SK-N-SH (cell line): Measurements from ENCODE around the gene HLTF. TPM values are rescaled to one million over a fixed set of nuclear protein-coding genes. Genes with fewer than 3 reads are reported as not detected.

Experiments
- CTCF ChIA-PET: fragments of 300-600, 350-600 bp; formaldehyde crosslinking; extraction: SDS; loops from one replicate; lab custom pipeline; 2021; lab: Yijun Ruan, JAX
- POLR2A ChIA-PET: fragments of 350-600 bp; sonication (Branson Sonifier 250); formaldehyde crosslinking; extraction: SDS; loops from one replicate; lab custom pipeline; 2020; ENCODE audit warnings: antibody characterized with exemption, inconsistent platforms; lab: Yijun Ruan, JAX
- DNase-seq: peaks from one replicate; pipeline ENCODE4 v3.0.0; 2012
- H2AFZ ChIP-seq: fragments of 200-600 bp; sonication (generic); 2 replicates; pipeline ENCODE4 v1.8.1; 2016; ENCODE audit warnings: antibody characterized with exemption, mild to moderate bottlenecking, low read depth
- H3F3A ChIP-seq: fragments of 200-600 bp; sonication (generic); replicated peaks from 2 replicates; pipeline ENCODE3; 2016; ENCODE audit warnings: antibody characterized with exemption, mild to moderate bottlenecking; ENCODE audit not compliant: insufficient read depth
- H3K27ac ChIP-seq, 2 experiments: fragments of 200-500 bp in 1 of 2; fragments of 200-600 bp in 1 of 2; sonication (Bioruptor generic) in 1 of 2; sonication (generic), shearing (Covaris generic) in 1 of 2; 2 replicates each; pipeline versions ENCODE4 v1.5.1 to v1.6.1; 2014 to 2016; ENCODE audit warnings: low read depth in 2 of 2, inconsistent platforms in 1 of 2, low read length in 1 of 2, mild to moderate bottlenecking in 1 of 2, mixed read lengths in 1 of 2
- H3K27me3 ChIP-seq: fragments of 200-600 bp; sonication (generic), shearing (Covaris generic); 2 replicates; pipeline ENCODE4 v1.6.1; 2016; ENCODE audit warnings: mixed run types; ENCODE audit not compliant: insufficient read depth
- H3K36me3 ChIP-seq, 2 experiments: fragments of 200-500 bp in 1 of 2; fragments of 200-600 bp in 1 of 2; sonication (Bioruptor generic) in 1 of 2; sonication (generic) in 1 of 2; replicated peaks in 1 of 2; 2 replicates each; pipeline versions ENCODE3 to v1.5.1; 2014 to 2016; ENCODE audit warnings: low read length in 1 of 2, mild to moderate bottlenecking in 1 of 2; ENCODE audit not compliant: insufficient read depth in 2 of 2, control insufficient read depth in 1 of 2
- H3K4me1 ChIP-seq, 2 experiments: fragments of 200-500 bp in 1 of 2; fragments of 200-600 bp in 1 of 2; sonication (Bioruptor generic) in 1 of 2; sonication (generic), shearing (Covaris generic) in 1 of 2; 2 replicates each; pipeline versions ENCODE4 v1.5.1 to v1.6.1; 2014 to 2016; ENCODE audit warnings: low read depth in 1 of 2, low read length in 1 of 2, mixed run types in 1 of 2; ENCODE audit not compliant: insufficient read depth in 2 of 2, control insufficient read depth in 1 of 2
- H3K4me2 ChIP-seq: fragments of 200-600 bp; sonication (generic), shearing (Covaris generic); 2 replicates; pipeline ENCODE4 v1.6.1; 2017; ENCODE audit warnings: mixed run types
- H3K4me3 ChIP-seq, 2 experiments: fragments of 200-500 bp in 1 of 2; fragments of 200-600 bp in 1 of 2; sonication (Bioruptor generic) in 1 of 2; sonication (generic), shearing (Covaris generic) in 1 of 2; 2 replicates each; pipeline versions ENCODE4 v1.5.1 to v1.8.1; 2014 to 2016; ENCODE audit warnings: low read depth in 2 of 2, inconsistent platforms in 1 of 2, low read length in 1 of 2, mild to moderate bottlenecking in 1 of 2, mixed read lengths in 1 of 2, moderate library complexity in 1 of 2
- H3K79me2 ChIP-seq: fragments of 200-600 bp; sonication (generic); 2 replicates; pipeline ENCODE4 v1.8.1; 2017; ENCODE audit warnings: mild to moderate bottlenecking; ENCODE audit not compliant: insufficient read depth
- H3K9ac ChIP-seq: fragments of 200-600 bp; sonication (generic); 2 replicates; pipeline ENCODE4 v1.6.1; 2017; ENCODE audit warnings: mixed run types
- H3K9me2 ChIP-seq: fragments of 200-600 bp; sonication (generic); 2 replicates; pipeline ENCODE4 v1.6.1; 2017; ENCODE audit warnings: mixed run types
- H3K9me3 ChIP-seq: fragments of 200-600 bp; sonication (generic); 2 replicates; pipeline ENCODE4 v1.6.1; 2017; ENCODE audit warnings: mixed run types, mild to moderate bottlenecking, moderate library complexity
- H4K20me1 ChIP-seq: fragments of 200-600 bp; sonication (generic); 2 replicates; pipeline ENCODE4 v1.6.1; 2017; ENCODE audit warnings: mild to moderate bottlenecking, mixed run types; ENCODE audit not compliant: insufficient read depth
- CHD2 ChIP-seq: fragments of 150-350 bp; IDR thresholded peaks from 2 replicates; pipeline ENCODE4 v1.6.1; 2018; ENCODE audit warnings: low read length; ENCODE audit not compliant: partially characterized antibody
- ELF1 ChIP-seq: IDR thresholded peaks from 2 replicates; pipeline ENCODE4 v1.4.0; 2012
- FOXJ3 ChIP-seq: sonication (generic); formaldehyde crosslinking; IDR thresholded peaks from 2 replicates; pipeline ENCODE4 v1.5.1; 2020; ENCODE audit warnings: mild to moderate bottlenecking, missing genetic modification reagents
- FOXM1 ChIP-seq: IDR thresholded peaks from 2 replicates; pipeline ENCODE4 v1.4.0; 2012; ENCODE audit warnings: low read depth, mild to moderate bottlenecking
- JUND ChIP-seq: IDR thresholded peaks from 2 replicates; pipeline ENCODE4 v1.4.0; 2012
- MEF2A ChIP-seq: IDR thresholded peaks from 2 replicates; pipeline ENCODE4 v1.4.0; 2012; ENCODE audit warnings: low read depth, borderline replicate concordance
- MXI1 ChIP-seq: IDR thresholded peaks from 2 replicates; pipeline ENCODE4 v1.6.1; 2012; ENCODE audit warnings: mild to moderate bottlenecking, low read depth, low read length, improper control_type of control experiment
- NRF1 ChIP-seq: IDR thresholded peaks from 2 replicates; pipeline ENCODE4 v1.6.1; 2012; ENCODE audit warnings: low read depth, mild to moderate bottlenecking, low read length
- RCOR1 ChIP-seq: fragments of 150-350 bp; IDR thresholded peaks from 2 replicates; pipeline ENCODE4 v1.6.1; 2017; ENCODE audit warnings: antibody characterized with exemption, low read length
- RFX5 ChIP-seq: IDR thresholded peaks from 2 replicates; pipeline ENCODE4 v1.6.1; 2012; ENCODE audit warnings: mild to moderate bottlenecking, improper control_type of control experiment, low read length
- RXRA ChIP-seq: IDR thresholded peaks from 2 replicates; pipeline ENCODE4 v1.4.0; 2012; ENCODE audit warnings: low read depth, mild to moderate bottlenecking, borderline replicate concordance
- SIN3A ChIP-seq: IDR thresholded peaks from 2 replicates; pipeline ENCODE4 v1.6.1; 2012; ENCODE audit warnings: low read depth, mild to moderate bottlenecking, low read length, moderate library complexity, borderline replicate concordance
- TAF1 ChIP-seq: IDR thresholded peaks from 2 replicates; pipeline ENCODE4 v1.6.1; 2012; ENCODE audit warnings: low read depth, mild to moderate bottlenecking, low read length, moderate library complexity, borderline replicate concordance
- TCF12 ChIP-seq: IDR thresholded peaks from 2 replicates; pipeline ENCODE4 v1.4.0; 2012
- YY1 ChIP-seq: IDR thresholded peaks from 2 replicates; pipeline ENCODE4 v1.4.0; 2012; ENCODE audit warnings: low read depth, mild to moderate bottlenecking
- WGBS: methylation state at CpG from one replicate; pipeline ENCODE4 v1.1.6; 2017; ENCODE audit warnings: low lambda C conversion rate; 5-methylcytosine and 5-hydroxymethylcytosine counted together
- polyA plus RNA-seq, 3 experiments: library from polyadenylated mRNA; depleted of rRNA; stranded (reverse); fragments of >200 nt; gene quantifications; 2 replicates each; pipeline ENCODE4 v1.2.3, GENCODE V29; 2012
- TF ChIP-seq, protein P1 (sequence below): IDR thresholded peaks from 2 replicates; pipeline ENCODE4 v1.4.0; 2012; ENCODE audit warnings: low read depth, borderline replicate concordance
- TF ChIP-seq, protein P2 (sequence below): IDR thresholded peaks from 2 replicates; pipeline ENCODE4; 2012
- TF ChIP-seq, protein P3 (sequence below): fragments of 150-350 bp; IDR thresholded peaks from 2 replicates; pipeline ENCODE4 v1.6.1; 2016; ENCODE audit warnings: mild to moderate bottlenecking, low read depth, low read length
- TF ChIP-seq, protein P4 (sequence below): IDR thresholded peaks from 2 replicates; pipeline ENCODE4 v1.4.0; 2012; ENCODE audit warnings: low read depth
- TF ChIP-seq, protein P5 (sequence below): fragments of 150-350 bp; IDR thresholded peaks from 2 replicates; pipeline ENCODE4 v1.6.1; 2017; ENCODE audit warnings: antibody characterized with exemption, low read length, low read depth, borderline replicate concordance
- TF ChIP-seq, protein P6 (sequence below): IDR thresholded peaks from 2 replicates; pipeline ENCODE4 v1.4.0; 2012; ENCODE audit warnings: low read depth, borderline replicate concordance

Gene HLTF
- polyA plus RNA-seq, 1 of the 3 experiments (the other 2 are of a cell fraction): 10.1 TPM

DNA sequence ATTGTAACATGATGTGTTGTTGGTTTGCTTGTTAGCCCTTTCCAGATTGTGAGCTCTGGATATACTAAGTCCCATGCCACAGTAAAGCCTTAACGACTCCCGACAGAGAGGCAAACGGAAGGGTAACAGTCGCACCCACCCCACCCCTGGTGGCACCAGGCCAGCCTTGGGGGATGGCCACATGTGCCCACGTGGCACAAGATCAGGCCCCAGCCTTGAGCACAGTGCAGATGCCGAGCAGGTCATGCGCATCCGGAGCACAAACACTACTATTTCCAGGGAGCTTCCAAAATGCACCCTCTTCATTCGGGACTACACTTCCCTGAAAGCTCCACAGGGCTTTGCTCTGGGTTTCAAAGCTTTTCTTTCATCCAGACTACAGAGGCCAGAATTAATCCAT, 32.4 kb upstream of the HLTF start (continued):
- TF ChIP-seq, protein P1, sequence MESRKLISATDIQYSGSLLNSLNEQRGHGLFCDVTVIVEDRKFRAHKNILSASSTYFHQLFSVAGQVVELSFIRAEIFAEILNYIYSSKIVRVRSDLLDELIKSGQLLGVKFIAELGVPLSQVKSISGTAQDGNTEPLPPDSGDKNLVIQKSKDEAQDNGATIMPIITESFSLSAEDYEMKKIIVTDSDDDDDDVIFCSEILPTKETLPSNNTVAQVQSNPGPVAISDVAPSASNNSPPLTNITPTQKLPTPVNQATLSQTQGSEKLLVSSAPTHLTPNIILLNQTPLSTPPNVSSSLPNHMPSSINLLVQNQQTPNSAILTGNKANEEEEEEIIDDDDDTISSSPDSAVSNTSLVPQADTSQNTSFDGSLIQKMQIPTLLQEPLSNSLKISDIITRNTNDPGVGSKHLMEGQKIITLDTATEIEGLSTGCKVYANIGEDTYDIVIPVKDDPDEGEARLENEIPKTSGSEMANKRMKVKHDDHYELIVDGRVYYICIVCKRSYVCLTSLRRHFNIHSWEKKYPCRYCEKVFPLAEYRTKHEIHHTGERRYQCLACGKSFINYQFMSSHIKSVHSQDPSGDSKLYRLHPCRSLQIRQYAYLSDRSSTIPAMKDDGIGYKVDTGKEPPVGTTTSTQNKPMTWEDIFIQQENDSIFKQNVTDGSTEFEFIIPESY: no peak
- TF ChIP-seq RXRA (no peak), TAF1 (no peak), RFX5 (no peak), FOXM1 (no peak), MXI1 (no peak), NRF1 (no peak)
- TF ChIP-seq, protein P2, sequence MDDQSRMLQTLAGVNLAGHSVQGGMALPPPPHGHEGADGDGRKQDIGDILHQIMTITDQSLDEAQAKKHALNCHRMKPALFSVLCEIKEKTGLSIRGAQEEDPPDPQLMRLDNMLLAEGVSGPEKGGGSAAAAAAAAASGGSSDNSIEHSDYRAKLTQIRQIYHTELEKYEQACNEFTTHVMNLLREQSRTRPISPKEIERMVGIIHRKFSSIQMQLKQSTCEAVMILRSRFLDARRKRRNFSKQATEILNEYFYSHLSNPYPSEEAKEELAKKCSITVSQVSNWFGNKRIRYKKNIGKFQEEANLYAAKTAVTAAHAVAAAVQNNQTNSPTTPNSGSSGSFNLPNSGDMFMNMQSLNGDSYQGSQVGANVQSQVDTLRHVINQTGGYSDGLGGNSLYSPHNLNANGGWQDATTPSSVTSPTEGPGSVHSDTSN: no peak
- TF ChIP-seq, protein P3, sequence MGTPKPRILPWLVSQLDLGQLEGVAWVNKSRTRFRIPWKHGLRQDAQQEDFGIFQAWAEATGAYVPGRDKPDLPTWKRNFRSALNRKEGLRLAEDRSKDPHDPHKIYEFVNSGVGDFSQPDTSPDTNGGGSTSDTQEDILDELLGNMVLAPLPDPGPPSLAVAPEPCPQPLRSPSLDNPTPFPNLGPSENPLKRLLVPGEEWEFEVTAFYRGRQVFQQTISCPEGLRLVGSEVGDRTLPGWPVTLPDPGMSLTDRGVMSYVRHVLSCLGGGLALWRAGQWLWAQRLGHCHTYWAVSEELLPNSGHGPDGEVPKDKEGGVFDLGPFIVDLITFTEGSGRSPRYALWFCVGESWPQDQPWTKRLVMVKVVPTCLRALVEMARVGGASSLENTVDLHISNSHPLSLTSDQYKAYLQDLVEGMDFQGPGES: no peak
- TF ChIP-seq, protein P4, sequence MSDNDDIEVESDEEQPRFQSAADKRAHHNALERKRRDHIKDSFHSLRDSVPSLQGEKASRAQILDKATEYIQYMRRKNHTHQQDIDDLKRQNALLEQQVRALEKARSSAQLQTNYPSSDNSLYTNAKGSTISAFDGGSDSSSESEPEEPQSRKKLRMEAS: no peak
- TF ChIP-seq, all 33 proteins: peak for 0

DNA sequence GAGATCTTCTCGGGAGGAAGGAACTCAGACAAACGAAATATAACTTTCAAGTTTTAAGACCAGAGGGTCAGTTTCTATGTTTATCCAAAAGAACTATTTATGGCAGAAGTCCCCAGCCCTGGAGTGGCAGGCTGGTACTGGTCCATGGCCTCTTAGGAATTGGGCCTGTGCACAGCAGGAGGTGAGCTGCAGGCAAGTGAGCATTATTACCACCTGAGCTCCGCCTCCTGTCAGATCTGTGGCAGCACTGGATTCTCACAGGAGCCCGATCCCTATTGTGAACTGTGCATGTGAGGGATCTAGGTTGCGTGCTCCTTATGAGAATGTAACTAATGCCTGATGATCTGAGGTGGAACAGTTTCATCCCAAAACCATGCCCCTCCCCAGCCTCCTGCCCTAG, 28.8 kb upstream of the HLTF start:
- ChIA-PET CTCF (interaction anchor here (1.4 kb wide), 1 partner anchor 157 kb away, joined by 3 read pairs; no protein-coding TSS in a partner anchor), POLR2A (no interaction called here)
- H3K27ac ChIP-seq: no peak overlapping the region
- no peak overlapping the region for H3K9ac ChIP-seq
- H3K4me3 ChIP-seq: no peak overlapping the region
- DNase-seq: no peak
- H3K79me2 ChIP-seq: no peaks in the 10 kb centered on the region
- H3K4me2 ChIP-seq: no peak overlapping the region
- H4K20me1 ChIP-seq: no peaks in the 10 kb centered on the region
- WGBS: 90% methylated on average over 4 of the region's 5 CpGs
- no peaks in the 10 kb centered on the region for H3F3A ChIP-seq
- H3K4me1 ChIP-seq: no peaks in the 10 kb centered on the region; a peak in 1 of 4 replicates
- no peak overlapping the region for H2AFZ ChIP-seq
- no peaks in the 10 kb centered on the region for H3K27me3 ChIP-seq
- no peaks in the 10 kb centered on the region for H3K36me3 ChIP-seq
- no peaks in the 10 kb centered on the region for H3K9me2 ChIP-seq
- no peaks in the 10 kb centered on the region for H3K9me3 ChIP-seq
- TF ChIP-seq RXRA (no peak), YY1 (no peak), TCF12 (no peak), SIN3A (no peak), JUND (no peak), FOXJ3 (CRISPR knock-in tag) (no peak), MXI1 (no peak), CHD2 (no peak), RCOR1 (no peak), MEF2A (no peak), ELF1 (no peak)
- TF ChIP-seq, protein P4: no peak
- TF ChIP-seq, protein P5, sequence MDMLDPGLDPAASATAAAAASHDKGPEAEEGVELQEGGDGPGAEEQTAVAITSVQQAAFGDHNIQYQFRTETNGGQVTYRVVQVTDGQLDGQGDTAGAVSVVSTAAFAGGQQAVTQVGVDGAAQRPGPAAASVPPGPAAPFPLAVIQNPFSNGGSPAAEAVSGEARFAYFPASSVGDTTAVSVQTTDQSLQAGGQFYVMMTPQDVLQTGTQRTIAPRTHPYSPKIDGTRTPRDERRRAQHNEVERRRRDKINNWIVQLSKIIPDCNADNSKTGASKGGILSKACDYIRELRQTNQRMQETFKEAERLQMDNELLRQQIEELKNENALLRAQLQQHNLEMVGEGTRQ: no peak
- TF ChIP-seq, protein P6, sequence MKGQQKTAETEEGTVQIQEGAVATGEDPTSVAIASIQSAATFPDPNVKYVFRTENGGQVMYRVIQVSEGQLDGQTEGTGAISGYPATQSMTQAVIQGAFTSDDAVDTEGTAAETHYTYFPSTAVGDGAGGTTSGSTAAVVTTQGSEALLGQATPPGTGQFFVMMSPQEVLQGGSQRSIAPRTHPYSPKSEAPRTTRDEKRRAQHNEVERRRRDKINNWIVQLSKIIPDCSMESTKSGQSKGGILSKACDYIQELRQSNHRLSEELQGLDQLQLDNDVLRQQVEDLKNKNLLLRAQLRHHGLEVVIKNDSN: no peak
- TF ChIP-seq, protein P1: no peak
- TF ChIP-seq, all 33 proteins: peak for 0
